GM12878 (cell line): ENCODE measurements around the gene ZNF581. TPM values are rescaled to one million over a fixed set of nuclear protein-coding genes. Genes with fewer than 3 reads are reported as not detected.

Source experiments
- ATAC-seq: fragments of 200-7000 bp; cut with Tn5 transposase; 3 replicates; pipeline ENCODE4 v1.9.1; 2020; ENCODE audit warnings: mild to moderate bottlenecking, moderate library complexity
- BruUV-seq: library from RNA; stranded (reverse); fragments of 400-500 nt; replicated peaks from 2 replicates; lab custom pipeline; 2021; lab: Mats Ljungman, UMichigan
- CTCF ChIA-PET: fragments of 300-600 bp; sonication (Branson Sonifier 250); formaldehyde crosslinking; extraction: SDS; loops from one replicate; lab custom pipeline; 2021; ENCODE audit warnings: inconsistent platforms; lab: Yijun Ruan, JAX
- POLR2A ChIA-PET: fragments of 350-600 bp; formaldehyde crosslinking; extraction: SDS; loops from one replicate; lab custom pipeline; 2021; ENCODE audit warnings: inconsistent platforms; lab: Charles Lee
- RAD21 ChIA-PET: fragments of 300-600 bp; sonication (Branson Sonifier 250); formaldehyde crosslinking; loops from one replicate; lab custom pipeline; 2023; ENCODE audit warnings: antibody characterized with exemption; ENCODE audit not compliant: unreplicated experiment; lab: Charles Lee
- SMC1A ChIA-PET: fragments of 300-600 bp; sonication (Branson Sonifier 250); formaldehyde crosslinking; loops from one replicate; lab custom pipeline; 2023; ENCODE audit not compliant: unreplicated experiment, uncharacterized antibody; lab: Charles Lee
- DNase-seq: peaks from one replicate; pipeline ENCODE4 v3.0.0-alpha.2; 2011; ENCODE audit warnings: low read depth, low spot score
- FAIRE-seq: peaks from 3 replicates; lab custom pipeline; 2011; peaks lifted over from hg19 to GRCh38; lab: Jason Lieb, UNC
- H2AFZ ChIP-seq: 2 replicates; pipeline ENCODE4 v1.6.0; 2011; ENCODE audit warnings: low read depth, low read length, control low read depth; ENCODE audit not compliant: control insufficient read depth
- H3K27ac ChIP-seq: 2 replicates; pipeline ENCODE4 v1.5.1; 2011; ENCODE audit warnings: control low read depth; ENCODE audit not compliant: control insufficient read depth, insufficient read depth
- H3K27me3 ChIP-seq, 2 experiments: replicated peaks in 1 of 2; 2 replicates each; pipeline versions ENCODE4 v1.6.0 to v1.6.1; 2011; ENCODE audit warnings: low read length in 1 of 2; ENCODE audit not compliant: control insufficient read depth in 2 of 2, insufficient read depth in 2 of 2
- H3K36me3 ChIP-seq, 2 experiments: 2 replicates each; pipeline ENCODE4 v1.5.1; 2011; ENCODE audit warnings: low read length in 1 of 2; ENCODE audit not compliant: control insufficient read depth in 2 of 2, insufficient read depth in 2 of 2
- H3K4me1 ChIP-seq: 2 replicates; pipeline ENCODE4 v1.6.1; 2011; ENCODE audit warnings: mild to moderate bottlenecking, low read length, moderate library complexity, mixed read lengths; ENCODE audit not compliant: control insufficient read depth, insufficient read depth
- H3K4me2 ChIP-seq: 2 replicates; pipeline ENCODE4 v1.6.0; 2011; ENCODE audit warnings: control low read depth; ENCODE audit not compliant: control insufficient read depth, insufficient read depth
- H3K4me3 ChIP-seq: fragments of 200-600 bp; sonication (generic); 2 replicates; pipeline ENCODE4 v1.5.1; 2016
- H3K79me2 ChIP-seq: 2 replicates; pipeline ENCODE4 v1.6.0; 2011; ENCODE audit warnings: low read length; ENCODE audit not compliant: control insufficient read depth, insufficient read depth
- H3K9ac ChIP-seq: 2 replicates; pipeline ENCODE4 v1.8.0; 2011; ENCODE audit warnings: low read length, control low read depth, mixed read lengths; ENCODE audit not compliant: control insufficient read depth, insufficient read depth
- H3K9me3 ChIP-seq: replicated peaks from 3 replicates; pipeline ENCODE4 v1.5.1; 2011; ENCODE audit warnings: mild to moderate bottlenecking, low read length; ENCODE audit not compliant: control insufficient read depth, insufficient read depth
- H4K20me1 ChIP-seq: 2 replicates; pipeline ENCODE4 v1.6.0; 2011; ENCODE audit not compliant: control insufficient read depth, insufficient read depth
- MTA2 ChIP-seq: fragments of 450-650 bp; IDR thresholded peaks from 2 replicates; pipeline ENCODE4 v1.6.1; 2016; ENCODE audit warnings: low read depth, mild to moderate bottlenecking, moderate library complexity
- NFIC ChIP-seq: IDR thresholded peaks from 2 replicates; pipeline ENCODE4 v1.6.1; 2012; ENCODE audit warnings: low read depth, mild to moderate bottlenecking, inconsistent platforms, low read length, moderate library complexity
- NR2C2 ChIP-seq: IDR thresholded peaks from 2 replicates; pipeline ENCODE4 v1.6.1; 2011; ENCODE audit warnings: borderline replicate concordance, low read depth; ENCODE audit not compliant: control insufficient read depth, insufficient read length
- PKNOX1 ChIP-seq: fragments of 450-650 bp; IDR thresholded peaks from 2 replicates; pipeline ENCODE4 v1.6.1; 2016; ENCODE audit warnings: mild to moderate bottlenecking
- RFX5 ChIP-seq: IDR thresholded peaks from 2 replicates; pipeline ENCODE4 v1.6.1; 2011; ENCODE audit warnings: low read depth, low read length, improper control_type of control experiment
- SMC3 ChIP-seq: IDR thresholded peaks from 2 replicates; pipeline ENCODE4 v1.6.1; 2011; ENCODE audit warnings: low read length, improper control_type of control experiment, borderline replicate concordance
- WGBS: methylation state at CpG from one replicate; pipeline ENCODE4 v1.1.6; 2016; ENCODE audit warnings: low lambda C conversion rate; ENCODE audit not compliant: insufficient replicate concordance, insufficient coverage; ENCODE audit errors: missing lambda C conversion rate; 5-methylcytosine and 5-hydroxymethylcytosine counted together
- in situ Hi-C: fragments of 300-500 bp; cut with MboI; formaldehyde crosslinking; loops from 9 replicates; pipeline ENCODE4 v1.14.3; 2018; ENCODE audit warnings: mixed read lengths
- intact Hi-C: fragments of 100-400 bp; cut with micrococcal nuclease; formaldehyde crosslinking; loops from one replicate; pipeline ENCODE4 v1.14.2; 2022; ENCODE audit not compliant: unreplicated experiment
- polyA plus RNA-seq, 11 experiments: library from polyadenylated mRNA; depleted of rRNA in 4 of 11; unstranded in 6 of 11; stranded (reverse) in 5 of 11; fragments of >200 nt; fragmentation: Nextera tagmentation in 4 of 11; fragmentation: Illumina TruSeq in 1 of 11; extraction: Ambion mirVana in 4 of 11; extraction: Trizol in 1 of 11; gene quantifications; 1 replicate in 1 of 11; 2 replicates in 10 of 11; pipeline versions ENCODE4 v1.2.1 to v1.2.3, GENCODE V29; 2011 to 2016; ENCODE audit warnings: inconsistent platforms in 2 of 11, missing spikeins in 2 of 11, low read depth in 1 of 11
- total RNA-seq, 4 experiments: library from RNA; depleted of rRNA in 3 of 4; stranded (reverse); fragments of >200 nt in 3 of 4; fragmentation: Illumina TruSeq in 1 of 4; extraction: Trizol in 1 of 4; gene quantifications; 2 replicates each; pipeline versions ENCODE4 v1.2.1 to v1.2.3, GENCODE V29; 2013 to 2021

Gene ZNF581
- total and polyA plus RNA-seq, 10 of the 15 experiments (the other 5 are each of a cell fraction or from before 2014, with no cell fraction given) = 4.7 to 45.4 (median 22.2) TPM

DNA sequence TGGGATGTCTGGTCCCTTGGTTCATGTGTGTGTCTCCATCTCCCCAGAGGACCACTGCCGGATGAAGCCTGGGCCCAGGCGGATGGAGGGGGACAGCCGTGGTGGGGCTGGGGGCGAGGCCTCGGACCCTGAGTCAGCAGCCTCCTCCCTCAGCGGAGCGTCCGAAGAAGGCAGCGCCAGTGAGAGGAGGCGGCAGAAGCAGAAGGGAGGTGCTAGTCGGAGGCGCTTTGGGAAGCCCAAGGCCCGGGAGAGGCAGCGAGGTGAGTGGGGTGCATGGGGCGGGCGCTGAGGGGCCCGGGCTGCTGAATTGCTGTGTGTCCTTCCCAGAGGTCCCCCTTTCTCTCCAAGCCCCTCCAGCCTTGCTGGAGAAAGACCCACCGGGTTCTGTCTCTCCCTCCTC lies 7.8 kb downstream of the ZNF581 start:
- BruUV-seq = no TSS peak
- ATAC-seq (no peak), FAIRE-seq (no peak), DNase-seq (no peak)
- CTCF ChIA-PET = no interaction called here
- H2AFZ ChIP-seq = no peak overlapping the region
- in situ Hi-C loops (loop anchor here (5.0 to 25.0 kb wide), 3 partner anchors 661 to 1514 kb away; partner anchors contain the start of genes CNOT3, LENG9 and ZSCAN5A), intact Hi-C loops (no loop called here)
- no peak overlapping the region for H3K4me2 ChIP-seq
- H3K36me3 ChIP-seq = peaks cover 0 to 1% of the 10 kb centered on the region in 2 experiments; a peak in 2 of 4 replicates
- peaks cover 40% of the 10 kb centered on the region for H3K79me2 ChIP-seq
- H3K9me3 ChIP-seq = no peaks in the 10 kb centered on the region
- POLR2A ChIA-PET = no interaction called here
- no peak overlapping the region for H3K4me3 ChIP-seq
- RAD21 ChIA-PET = no interaction called here
- 85% methylated on average over 16 of the region's 18 CpGs for WGBS
- no peak overlapping the region for H3K9ac ChIP-seq
- SMC1A ChIA-PET = no interaction called here
- no peak for TF ChIP-seq NFIC
- TF ChIP-seq RFX5 = no peak
- no peak for TF ChIP-seq PKNOX1
- TF ChIP-seq NR2C2 = no peak
- no peak for TF ChIP-seq SMC3
- TF ChIP-seq MTA2 = no peak
- H4K20me1 ChIP-seq = no peaks in the 10 kb centered on the region
- H3K27ac ChIP-seq = no peak overlapping the region
- H3K27me3 ChIP-seq = no peaks in the 10 kb centered on the region
- H3K4me1 ChIP-seq = peaks cover 14% of the 10 kb centered on the region
